COLO668 (cell line): ENCODE measurements around the gene P2RY1.

Source experiments
- DNase-seq: peaks from one replicate; lab custom pipeline; 2025; ENCODE audit not compliant: unreplicated experiment; lab: John Stamatoyannopoulos, UW

Gene P2RY1, protein sequence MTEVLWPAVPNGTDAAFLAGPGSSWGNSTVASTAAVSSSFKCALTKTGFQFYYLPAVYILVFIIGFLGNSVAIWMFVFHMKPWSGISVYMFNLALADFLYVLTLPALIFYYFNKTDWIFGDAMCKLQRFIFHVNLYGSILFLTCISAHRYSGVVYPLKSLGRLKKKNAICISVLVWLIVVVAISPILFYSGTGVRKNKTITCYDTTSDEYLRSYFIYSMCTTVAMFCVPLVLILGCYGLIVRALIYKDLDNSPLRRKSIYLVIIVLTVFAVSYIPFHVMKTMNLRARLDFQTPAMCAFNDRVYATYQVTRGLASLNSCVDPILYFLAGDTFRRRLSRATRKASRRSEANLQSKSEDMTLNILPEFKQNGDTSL

DNA sequence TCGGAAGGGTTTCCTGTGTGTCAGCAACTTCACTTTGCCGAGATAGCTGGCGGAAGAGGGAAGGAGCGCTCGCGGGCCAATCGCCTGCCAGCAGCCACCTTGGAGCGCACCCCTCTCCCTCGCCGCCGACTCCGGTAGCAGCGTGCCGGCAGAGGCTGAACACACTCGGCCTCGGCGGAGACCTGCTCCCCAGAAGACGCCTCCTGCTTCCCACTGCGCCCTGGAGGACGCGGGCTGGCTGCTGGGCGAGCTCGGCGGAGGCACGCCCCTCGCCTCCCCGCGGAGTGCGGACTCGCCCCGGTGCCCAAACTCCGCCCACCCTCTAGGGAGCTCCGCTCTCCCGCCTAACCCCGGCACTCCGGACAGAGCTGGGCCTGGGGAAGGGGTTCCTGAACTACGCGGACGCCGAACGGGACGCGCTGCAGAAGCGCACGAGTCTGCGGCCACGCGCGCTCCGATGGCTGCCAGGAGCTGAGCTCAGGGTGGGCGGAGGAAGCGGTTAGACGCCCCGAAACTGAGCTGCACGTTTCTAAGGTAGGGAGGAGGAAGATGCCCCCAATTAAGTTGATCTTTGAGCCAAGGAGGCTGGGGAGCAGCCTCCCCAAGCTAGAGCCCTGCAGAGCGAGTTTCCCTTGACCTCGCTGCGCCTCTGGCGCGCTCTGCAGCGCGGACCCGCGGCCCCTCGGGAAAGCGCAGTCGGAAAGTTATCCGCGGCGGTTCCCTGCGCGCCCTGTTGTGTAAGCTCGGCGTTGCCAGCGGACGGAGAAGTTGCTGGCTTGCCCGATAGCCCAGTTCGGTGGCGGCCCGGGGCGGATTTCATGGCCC is at the start of gene P2RY1:
TSS of gene P2RY1 (plus strand) at position 356 of the 825 bp plus-strand sequence. CDS start 652 bp downstream, outside the sequence.
- DNase-seq, result no peak

DNA sequence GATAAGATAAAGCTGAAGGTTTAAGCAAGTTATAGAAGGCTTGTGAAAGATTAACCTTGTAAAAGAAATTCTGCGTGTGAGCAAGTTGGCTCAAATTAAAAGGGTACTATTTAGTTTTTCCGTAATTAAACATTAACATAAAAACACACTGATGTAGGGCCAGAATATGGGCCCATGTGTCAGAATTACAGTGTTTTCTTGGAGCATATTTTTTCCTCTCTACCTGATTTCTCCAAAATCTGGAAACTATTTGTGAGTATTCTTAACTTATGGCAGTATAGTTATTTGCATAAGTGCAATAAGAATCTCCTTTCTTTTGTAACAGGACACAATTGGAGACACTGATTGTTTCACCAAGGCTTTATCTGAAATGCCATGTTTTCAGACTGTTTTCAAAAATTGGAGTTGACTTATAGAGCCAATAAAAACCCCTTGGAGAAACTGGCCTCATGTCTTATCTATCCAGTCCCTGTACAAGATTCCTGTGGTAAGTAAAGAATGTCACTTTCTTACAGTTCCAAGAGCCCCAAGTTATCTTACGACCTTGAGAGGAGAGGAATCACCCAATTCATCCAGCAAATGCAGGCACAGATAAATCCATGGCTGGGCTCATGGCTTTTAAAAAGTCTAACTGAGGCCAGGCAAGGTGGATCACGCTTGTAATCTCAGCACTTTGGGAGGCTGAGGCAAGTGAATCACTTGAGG is 47.8 kb upstream of the P2RY1 start:
- DNase-seq, result no peak

DNA sequence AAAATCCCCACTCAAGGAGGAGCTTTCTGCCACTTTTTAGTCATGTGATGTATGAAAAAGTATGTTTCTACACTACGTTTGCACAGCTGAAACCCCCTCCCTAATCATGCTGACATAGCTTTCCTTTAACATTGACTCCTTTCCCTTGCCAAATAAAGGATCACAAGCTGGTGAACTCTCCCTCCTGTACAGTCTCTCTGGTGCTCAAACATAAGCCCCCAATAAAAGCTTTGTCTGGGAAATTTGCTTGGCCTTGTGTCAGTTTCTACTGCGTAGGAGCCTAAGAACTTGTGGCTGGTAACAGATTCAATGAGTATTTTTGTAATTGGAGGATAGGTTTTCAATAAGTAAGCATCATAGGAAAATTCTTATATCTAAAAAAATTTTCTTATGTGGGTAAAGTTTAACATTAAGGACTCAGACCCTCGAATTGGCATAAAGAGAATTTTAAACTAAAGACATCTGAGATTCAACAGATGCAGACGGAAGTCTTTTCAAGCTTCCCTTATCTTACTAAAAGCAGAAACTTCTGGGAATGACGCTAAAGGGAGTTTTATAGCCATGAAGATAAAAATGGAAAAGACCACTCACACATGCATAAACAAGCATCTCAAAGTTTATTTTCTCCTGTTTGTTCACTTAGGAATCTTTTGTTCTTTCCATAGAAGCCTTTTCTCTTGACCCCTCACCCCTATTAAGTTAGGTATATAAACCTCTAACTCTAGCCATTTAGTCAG is 44.1 kb upstream of the P2RY1 start:
- DNase-seq, result no peak

DNA sequence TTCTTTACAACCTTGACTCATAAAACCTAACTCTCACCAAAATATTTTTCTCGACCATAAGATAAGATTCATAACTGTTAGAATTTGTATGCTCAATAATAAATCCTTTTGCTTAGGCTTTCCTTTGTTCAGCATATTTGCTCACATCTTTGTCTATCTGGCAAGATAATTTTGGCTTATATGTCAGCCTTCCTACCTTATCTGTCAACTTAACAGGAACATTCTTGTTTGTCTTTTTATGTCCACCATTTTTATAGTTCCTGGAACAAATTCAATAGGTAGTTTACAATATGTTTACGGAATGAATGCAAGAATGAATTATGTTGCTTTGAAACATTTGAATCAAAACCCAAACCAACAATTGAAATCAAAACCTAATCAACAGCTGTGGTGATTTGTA is 41.0 kb upstream of the P2RY1 start:
- no peak for DNase-seq

DNA sequence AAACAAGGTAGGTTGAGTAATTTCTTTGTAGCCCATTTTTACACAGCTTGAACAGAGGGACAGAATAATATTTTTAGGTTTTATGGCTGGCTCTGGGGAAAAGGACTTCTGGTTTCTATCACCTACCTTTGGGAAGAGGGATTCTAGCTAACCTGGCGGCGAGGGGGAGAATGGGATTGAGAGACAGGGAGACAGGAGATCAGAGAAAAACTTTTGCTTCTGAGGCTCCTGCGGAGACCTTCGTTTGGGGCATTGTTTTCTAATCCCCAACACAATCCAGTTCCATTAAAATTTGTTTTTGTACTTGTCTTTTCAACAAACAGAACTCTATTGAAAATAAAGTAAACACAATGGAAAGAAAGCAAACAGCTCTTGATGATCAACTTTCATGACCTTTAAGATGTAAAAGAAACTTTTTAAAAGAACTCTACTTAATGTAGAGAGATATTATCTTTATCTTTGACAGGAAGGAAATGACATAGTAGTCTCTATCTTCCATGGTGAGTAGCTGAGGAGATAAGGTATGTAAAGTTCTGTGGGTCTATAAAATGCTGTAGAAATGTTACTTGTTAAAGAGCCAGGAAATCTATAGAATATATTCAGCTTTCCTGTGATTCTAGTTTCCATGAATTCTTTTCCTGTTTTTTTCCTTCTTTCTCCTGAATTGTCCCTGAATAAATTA is 37.0 kb upstream of the P2RY1 start:
- DNase-seq, result no peak

DNA sequence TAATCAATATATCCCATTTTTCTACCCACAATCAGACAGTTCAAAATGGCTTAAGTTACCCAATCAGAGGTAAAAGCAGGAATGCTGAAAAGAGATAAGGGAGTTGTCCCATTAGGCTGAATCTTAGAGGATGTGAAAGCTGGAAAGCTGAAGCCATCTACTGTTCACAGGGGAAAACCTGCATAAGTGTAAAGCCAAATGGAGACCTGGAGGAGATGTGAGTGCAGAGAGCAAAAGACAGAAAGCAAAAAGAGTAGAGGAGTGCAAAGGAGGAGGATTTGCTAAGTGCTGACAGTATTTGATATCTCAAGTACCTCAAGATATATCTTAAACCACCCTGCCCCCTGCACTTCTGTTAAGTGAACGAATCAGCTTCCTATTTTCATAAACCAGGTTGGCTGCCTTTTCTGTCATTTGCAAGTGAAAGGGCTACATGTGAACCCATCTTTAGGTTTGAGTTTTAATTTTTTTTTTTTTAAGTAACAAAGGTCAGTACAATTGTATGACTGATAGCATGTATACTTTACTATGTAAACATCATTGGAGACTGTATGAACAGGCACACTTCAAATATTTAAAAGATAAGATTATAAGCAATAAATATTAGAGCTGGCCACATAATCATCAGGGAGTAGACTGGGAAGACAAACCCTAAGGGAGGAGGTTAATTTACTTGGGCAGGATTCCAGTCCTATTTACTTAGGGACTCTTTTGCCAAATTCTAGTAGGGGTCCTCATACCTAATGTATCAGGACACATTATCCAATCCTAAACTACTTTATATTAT is 22.8 kb upstream of the P2RY1 start:
- no peak for DNase-seq

DNA sequence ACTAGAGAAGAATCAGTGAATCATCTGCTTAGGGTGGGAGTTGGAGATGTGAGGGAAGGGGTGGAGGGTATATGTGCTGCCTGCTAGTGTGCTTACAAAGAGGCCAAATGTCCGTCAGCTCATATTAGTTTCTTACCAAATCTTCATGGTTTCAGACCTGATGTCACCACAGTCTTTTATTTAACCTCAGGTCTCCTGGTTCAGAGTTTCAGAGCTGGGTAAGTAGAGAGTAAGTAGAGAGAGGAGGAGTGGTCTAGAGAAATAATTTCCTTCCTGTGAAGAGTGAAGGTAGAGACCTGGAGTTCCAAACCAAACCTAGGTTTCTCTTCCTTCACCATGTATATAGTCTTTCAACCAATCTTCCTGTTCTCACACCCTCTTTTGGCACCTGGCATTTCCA is 17.5 kb upstream of the P2RY1 start:
- no peak for DNase-seq

DNA sequence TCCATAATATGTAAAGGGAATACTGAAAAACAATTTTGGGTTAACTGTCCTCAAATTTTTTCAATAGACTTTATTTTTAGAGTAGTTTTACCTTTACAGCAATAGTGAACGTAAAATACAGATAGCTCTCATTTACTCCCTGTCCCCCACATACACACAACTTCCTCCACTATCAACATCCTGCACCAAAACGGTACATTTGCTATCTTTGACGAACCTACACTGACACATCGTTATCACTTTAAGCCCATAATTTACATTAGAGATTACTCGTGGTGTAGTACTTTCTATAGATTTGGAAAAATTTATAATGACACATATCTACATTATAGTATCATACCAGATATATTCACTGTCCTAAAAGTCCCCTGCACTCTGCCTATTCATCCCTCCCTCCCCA is 16.9 kb upstream of the P2RY1 start:
- DNase-seq, result no peak

DNA sequence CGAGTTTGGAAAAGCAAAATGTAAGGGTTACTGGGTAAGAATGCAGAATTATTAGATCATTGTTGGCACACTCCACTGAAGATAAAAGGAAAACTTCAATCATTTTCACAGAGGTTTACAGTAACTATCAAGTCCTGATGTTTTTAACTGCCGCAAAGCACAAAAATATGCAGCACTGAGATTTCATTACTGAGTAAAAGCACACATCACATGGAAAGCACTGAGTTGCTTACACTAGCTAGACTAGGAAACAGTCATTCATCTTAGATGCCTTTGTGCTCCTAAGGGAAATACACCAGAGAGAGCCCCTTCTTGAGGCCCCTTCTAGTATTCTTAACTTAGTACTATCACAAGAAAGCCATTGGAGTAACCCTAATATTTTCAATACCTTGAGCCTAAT is 11.8 kb upstream of the P2RY1 start:
- no peak for DNase-seq

DNA sequence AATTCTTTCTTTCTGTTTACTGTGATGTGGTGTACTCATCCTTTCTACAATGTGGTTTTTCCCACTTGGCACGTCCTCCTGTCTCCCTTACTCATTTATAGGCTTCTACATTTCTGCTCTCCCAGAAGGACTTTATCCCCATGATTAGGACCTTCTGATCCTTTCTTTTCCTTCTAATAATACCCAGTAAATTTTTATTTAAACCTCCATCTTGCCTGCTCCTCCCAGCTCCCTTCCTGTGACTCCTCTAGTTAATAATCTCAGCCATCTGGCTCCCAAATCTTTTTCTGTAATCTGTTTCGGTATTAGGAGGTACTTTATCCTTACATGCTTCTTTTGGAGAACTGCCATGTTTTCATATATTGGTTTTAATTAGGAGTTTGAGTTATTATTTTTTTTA is 11.2 kb upstream of the P2RY1 start:
- DNase-seq, result no peak

DNA sequence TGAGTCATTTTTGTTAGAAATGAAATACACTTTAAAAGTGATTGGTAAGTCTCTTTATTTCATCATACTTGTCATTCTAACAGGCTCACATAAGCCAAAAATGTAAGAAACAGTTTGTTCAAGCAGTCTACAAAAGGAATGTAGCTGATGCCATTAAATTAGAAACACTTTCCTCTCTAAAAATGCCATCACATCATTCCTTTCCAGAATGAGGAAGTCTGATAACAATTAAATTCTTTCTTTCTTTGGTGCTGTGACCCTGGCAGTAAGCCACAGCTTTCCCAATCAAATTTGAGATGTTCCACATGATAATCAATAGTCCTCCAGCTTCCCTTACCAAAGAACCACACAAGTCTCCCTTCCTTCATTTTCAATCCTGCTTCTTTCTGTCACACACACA is 9.4 kb upstream of the P2RY1 start:
- no peak for DNase-seq

DNA sequence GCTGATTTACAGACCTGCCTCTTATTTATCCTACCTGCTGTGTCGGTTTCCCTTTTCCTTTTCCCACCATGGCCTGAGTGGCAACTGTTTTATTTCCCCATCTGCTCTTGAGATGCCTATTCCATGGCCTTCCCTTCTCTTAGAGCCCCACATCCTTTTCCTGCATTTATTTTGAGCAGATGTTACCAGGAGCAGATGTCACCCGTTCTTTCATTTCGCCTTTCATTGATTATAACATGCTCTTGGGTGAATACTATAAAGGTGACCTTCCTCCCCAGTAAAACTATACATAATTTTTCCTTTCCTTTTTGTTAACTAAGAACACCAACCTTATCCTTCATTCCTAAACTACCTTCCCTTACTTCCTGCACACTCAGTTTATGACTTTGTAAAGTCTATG is 8.5 kb upstream of the P2RY1 start:
- no peak for DNase-seq

DNA sequence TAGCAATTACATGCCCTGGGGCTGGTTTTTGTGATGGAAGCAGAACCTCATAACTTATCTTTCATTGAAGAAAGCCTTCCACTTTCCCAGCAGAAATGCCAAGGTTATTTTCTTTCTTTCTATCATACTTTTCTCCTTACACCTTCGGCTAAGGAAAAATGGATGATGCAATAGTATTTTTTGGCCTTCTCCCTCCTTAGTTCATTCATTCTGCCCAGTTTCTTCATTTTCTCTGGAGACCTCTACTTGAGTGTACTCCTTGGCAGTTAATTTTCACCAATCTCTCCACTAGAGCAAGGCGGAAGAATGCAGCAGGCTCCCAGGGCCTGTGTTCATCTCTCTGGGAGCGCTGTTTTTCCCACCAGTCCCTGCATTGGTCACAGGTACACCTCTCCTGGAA is 7.6 kb upstream of the P2RY1 start:
- no peak for DNase-seq

DNA sequence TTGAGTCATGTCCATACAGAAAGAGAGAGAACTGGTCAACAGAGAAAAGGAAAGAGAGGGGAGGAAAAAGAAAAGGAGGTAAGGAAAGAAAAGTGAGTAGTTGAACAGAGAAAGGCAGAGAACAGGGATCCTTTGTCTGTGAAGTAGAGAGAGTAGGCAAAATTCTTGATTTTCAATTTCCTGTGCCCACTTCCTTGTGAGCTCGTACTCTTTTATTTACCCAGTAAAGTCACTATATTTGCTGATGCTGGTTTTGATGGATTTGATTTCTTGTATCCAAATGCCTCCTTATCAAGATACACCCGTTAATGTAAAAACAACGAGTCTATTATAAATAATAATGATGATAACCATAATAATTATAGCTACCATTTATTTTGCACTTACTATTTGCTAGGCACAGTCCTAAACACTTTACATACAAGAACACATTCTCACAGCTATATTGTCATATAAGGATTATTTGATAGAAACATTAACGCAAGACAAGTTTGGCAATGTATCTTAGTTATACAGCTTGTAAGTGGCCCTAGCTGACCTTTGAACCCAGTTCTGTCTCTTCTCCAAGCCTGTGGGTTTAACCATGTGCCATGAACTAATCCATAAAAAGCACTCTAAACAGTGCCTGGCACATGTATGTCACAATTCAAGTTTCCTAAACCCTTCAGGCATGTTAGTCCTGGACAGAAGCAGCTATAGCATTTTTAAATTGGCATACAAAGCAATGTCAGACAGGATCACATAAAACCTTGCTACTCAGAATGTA is 6.7 kb upstream of the P2RY1 start:
- DNase-seq, result no peak

DNA sequence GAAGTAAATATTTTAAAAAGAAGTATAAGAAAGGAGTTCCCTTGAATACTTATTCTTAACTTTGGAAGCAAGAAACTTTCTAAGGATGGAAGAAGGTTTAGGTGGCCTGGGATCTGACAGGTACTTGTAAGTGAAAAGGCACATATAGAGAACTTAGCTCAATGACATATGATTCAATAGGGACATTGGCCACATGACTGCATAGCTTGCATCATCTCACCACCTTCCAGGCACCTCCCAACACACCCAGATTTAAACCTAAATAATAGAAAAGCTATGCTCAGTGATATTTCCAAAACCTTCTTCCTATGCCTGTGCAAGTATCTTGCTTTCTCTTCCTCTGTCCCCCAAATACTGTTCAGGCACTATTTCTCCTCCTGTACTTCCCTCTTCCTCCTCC is 4.7 kb upstream of the P2RY1 start:
- DNase-seq, result no peak

DNA sequence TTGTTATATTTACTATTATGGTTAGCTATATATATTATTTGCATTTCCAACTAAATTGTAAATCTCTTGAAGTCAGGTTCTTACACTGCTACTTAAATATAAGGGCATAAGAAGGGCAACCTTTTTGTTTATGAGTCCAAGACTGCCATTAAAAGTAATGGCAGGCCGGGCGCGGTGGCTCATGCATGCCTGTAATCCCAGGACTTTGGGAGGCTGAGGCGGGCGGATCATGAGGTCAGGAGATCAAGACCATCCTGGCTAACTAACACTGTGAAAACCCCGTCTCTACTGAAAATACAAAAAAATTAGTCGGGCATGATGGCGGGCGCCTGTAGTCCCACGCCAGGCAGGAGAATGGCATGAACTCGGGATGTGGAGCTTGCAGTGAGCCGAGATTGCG is 2.9 kb upstream of the P2RY1 start:
- DNase-seq, result no peak

DNA sequence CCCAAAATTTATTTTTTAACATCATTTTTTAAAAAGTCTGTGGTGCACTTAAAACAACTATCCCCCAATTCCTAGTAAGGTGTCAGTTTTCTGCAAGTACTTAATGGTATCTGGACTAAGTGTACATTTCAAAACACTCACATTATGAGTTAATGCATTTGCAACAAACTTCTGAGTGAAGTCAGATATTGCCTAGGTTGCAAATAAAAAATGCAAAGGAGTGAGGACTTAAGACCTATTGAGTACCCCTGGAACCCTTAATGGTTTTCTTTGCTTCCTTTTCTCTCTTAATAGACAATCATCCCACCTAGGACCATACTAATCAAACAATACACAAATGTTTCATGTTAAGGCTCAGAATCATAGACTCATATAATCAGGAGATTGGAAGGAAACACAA is 1.8 kb upstream of the P2RY1 start:
- DNase-seq, result no peak

DNA sequence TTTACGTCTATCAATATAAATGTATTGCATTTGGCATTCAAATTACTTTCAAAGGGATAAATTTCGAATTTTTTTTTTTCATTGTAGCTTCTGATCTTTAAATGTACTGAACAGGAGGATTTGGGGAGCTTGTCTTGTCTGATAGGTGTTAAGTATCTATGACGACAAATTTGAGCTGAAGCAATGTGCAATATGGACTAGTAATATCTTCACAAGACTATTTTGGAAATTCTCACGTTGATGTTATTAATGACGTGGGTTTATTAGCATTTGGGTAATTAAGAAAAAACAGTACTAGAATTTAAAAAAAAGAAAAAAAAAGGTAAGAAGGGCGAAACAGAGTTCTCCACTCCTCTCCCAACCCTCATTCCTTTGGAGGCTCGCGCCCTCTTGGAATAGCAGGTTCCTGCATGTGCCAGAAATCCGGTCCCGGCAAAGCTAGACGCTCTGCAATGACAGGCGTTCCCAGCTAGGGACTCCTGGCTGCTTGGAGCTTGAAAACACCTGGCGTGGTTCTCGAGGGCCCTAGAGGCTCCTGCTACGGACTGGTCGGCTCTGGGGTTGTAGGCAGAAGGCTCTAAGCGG is 648 bp upstream of the P2RY1 start:
- no peak for DNase-seq
